Stimulated activated CD4-positive, alpha-beta T cell treated with anti-CD3 and anti-CD28 coated beads, Interleukin-4, amount 100 ng/mL, for 24 hours (primary cell): Measurements from ENCODE around the gene BLVRA.

Experiments
- DNase-seq: peaks from one replicate; pipeline ENCODE4 v3.0.0-alpha.2; 2020

The BLVRA gene

DNA sequence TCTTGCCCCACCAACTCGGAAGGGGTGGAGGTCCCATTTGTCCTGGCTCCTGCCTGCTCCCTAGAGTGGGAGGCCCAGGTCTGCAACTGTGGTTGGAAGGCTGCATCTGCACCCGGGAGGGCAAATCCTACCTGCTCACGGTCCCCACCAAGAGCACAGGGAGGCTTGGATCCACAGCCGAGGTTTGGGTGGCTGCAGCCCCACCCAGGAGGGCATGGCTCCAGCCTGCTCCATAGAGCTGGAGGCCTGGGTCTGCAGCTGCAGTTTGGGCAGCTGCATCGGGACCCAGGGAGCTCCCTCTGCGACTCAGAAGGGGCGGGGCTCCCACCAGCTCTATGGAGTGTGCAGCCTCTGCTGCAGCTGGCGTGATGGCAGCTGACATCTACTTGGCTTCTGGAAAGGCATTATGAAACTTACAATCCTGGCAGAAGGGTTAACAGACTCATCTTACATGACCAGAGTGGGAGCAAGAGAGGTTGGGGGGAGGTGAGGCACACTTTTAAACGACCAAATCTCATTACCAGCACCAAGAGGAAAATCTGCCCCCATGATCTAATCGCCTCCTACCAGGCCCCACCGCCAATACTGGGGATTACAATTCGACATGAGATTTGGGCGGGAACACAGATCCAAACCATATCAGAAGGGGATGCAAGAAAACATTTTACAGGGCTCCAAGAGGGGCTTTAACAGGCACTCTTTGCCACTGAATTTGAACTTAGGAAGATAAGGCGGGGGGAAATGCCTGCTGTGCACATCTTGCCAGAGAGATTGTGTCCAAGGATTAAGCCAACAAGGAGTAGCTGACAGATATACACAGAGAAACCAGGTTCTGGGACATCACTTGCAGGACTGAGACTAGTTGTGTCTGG lies 8.2 kb upstream of the BLVRA start:
- no peak for DNase-seq

DNA sequence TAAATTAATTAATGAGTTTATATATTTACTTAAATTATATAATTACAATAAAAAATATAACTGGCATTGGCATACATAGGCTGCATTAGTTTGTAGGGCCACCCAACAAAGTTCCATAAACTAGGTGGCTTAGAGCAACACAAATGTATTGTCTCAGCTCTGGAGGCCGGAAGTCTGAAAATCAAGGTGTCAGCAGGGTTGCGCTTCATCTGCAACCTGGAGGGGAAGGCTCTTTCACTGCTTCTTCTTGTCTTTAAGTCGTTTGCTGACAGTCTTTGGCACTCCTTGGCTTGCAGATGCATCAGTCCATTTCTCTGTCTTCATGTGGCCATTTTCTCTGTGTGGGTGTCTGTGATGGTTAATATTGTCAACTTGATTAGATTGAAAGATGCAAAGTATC lies 6.1 kb upstream of the BLVRA start:
- no peak for DNase-seq

DNA sequence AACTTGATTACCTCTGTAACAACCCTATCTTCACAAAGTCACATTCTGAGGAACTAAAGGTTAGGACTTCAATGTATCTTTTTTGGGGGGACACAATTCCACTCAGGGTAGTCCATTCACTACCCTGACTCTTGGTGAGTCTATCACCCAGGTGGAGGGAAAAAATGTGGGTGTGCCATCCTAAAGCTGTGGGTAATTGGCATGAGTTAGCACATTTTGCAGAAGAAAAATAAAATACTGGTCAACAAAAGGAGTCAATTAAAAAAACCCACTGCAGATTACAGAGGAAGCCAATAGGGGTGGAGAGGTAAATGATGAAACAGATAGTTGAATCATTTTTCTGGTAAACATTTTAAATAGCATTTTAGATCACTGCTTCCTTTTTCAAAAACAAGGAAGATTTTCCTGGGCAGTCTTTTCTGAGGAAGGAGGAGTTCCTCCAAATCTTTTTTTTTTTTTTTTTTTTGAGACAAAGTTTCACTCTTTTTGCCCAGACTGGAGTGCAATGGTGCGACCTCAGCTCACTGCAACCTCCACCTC lies 5.1 kb upstream of the BLVRA start:
- DNase-seq: no peak

DNA sequence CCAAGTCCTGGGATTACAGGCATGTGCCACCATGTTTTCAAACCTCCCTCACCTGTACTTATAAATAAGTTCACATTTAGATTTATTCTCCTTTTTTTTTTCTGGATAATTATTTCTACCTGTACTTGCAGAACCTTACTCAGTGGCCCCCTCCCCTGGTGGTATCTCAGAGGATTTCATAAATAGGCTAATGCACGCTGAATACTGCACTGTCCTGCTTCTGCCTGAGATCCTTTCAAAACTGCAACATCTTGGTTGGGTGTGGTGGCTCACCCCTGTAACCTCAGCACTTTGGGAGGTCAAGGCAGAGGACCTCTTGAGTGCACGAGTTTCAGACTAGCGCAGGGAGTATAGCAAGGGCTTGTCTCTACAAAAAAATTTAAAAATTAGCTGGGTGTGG lies 4.6 kb upstream of the BLVRA start:
- no peak for DNase-seq

DNA sequence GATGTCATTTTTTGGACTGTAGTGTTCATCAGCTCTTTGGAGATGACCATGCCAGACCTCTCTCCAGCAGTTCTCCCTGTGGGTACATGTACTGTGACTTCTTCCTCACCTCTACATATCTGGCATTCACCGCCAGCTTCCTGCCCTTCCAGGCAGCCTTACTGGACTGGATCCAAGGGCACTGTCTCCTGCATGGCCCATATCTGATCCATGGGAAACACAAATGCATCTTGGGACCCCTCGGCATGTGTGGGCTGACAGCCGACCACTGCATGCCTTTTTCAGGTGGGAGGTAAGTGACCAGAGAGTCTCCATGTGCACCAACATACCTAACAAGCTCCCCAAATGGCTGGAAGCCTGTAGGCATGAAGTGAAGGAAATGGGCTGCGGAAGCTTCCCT lies 3.9 kb upstream of the BLVRA start:
- DNase-seq: no peak

DNA sequence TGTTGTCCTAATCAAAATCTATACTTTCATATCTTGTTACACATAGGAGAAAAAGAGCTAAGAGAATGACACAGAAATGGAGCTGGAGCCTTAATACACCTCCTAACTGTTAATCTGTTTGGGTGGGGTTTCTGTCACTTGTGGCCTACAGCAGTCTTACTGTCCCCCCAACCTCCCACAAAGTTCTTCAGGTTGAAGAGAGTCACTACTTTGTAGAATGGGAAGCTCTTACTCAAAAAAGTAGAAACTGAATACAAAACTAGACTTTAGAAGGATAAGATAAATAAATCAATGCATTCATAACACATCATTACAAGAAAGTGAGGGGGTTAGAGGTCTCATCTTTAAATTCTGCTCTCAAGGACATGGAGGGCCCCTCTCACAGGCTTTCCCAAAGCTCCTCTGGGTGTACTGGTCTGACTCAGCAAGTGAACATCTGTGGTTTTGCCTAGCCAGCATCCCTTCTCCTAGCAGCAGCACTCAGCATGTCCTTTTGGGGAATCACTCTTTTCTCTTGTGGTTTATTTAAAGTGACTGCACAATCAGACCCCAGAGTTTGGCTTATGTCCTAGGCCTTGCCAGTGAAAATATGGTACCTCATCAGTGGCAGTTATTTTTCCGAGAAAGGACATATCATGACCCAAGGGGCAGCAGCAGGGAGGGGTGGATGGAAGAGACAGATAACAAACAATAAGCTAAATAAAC lies 2.0 kb upstream of the BLVRA start:
- no peak for DNase-seq

DNA sequence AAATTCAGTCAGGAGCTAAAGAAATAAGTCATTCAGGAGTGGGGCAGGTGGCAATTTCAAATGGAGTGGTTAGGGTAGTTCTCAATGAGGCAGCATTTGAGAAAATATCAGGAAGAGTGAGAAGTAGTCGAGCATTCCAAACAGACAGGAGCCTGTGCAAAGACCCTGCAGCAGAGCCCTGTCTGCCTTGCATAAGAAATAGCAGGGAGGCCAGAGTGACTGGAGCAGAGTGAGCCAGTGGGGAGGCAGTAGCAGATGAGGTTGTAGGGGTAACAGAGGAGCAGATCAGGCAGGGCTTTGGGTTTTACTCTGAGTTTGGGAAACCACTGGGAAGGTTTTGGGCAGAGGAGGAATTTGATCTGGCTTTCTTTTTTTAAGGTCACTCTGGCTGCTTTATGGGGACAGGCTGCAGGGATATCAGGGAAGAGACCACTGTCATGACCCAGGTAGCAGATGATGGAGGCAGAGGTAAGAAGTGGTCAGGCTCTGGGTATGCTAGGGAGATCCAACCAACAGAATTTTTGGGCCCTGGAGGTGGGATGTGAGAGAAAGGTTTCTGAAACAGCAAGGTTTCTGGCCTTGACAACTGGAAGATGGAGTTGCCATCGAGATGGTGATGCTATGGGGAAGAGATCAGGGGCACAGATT lies 1.3 kb upstream of the BLVRA start:
- no peak for DNase-seq

DNA sequence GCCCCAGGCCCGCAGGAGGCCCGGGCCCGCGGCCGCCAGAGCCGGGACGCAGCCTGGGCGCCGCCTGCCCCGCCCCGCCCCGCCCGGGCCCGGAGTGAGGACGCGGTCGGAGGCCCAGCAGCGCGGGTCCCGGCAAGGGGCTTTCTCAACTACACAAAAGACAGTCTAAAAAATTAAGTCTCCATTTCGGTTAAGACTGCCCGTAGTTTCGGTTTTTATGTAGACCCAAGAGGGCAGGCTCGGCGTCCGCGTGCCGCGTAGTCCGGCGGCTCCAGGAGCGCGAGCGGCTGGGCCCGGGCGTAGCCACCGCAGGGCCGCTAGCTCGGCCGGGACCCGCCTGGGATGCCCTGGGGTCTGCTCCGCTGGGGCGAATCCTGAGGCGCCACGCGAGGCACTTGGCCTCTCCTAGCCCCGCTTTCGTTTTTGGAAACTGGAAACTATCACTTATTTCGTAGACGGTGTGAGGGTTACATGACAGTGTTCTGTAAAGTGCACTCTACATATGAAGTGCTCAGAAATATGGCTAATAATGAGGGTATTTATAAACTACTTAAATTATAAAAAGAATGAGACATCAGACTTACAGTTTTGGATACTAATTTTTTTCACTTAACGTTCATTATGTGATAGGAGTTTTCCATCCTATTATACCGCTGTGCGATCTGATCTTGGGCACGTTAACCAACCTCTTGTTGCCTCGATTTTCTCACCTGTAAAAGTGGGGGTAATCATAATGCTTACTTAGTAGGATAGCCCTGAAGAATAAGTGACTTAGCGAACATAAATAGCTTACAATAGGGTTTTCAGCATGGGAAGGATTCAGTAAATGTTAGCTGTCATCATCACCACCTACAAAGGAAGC lies 573 bp downstream of the BLVRA start:
- peak; percentile 49 for DNase-seq

DNA sequence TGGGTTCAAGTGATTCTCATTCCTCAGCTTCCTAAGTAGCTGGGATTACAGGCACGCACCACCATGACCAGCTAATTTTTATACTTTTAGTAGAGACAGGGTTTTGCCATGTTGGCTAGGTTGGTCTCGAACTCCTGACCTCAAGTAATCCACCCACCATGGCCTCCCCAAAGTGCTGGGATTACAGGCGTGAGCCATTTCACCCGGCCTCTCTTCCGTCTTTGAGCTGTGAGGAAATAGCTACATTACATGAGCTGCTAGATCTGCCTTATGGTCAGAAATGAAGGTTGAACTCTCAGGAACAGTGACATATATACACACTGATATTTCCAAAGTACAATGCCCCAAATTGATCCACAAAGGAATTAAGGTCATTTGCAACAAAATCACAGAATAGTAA lies 2.4 kb downstream of the BLVRA start:
- DNase-seq: no peak

DNA sequence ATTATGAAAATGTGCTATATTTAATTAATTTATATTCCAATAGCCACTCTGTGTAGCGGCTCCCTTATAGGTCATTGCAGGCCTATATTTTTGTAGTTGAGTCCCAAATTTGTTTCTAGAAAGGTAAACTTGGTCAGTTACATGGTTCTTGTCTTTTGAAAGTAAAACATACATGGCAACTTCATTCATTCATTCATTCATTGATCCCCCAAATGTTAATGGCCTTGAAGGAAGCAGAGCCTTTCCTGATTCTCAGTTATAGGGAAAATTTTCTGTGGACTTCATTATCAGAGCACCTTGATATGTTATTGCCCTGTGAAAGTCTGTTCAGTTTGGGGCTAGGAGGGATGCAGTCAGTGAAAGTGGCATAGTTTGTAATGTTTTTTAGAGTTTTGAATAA lies 2.9 kb downstream of the BLVRA start:
- DNase-seq: no peak

DNA sequence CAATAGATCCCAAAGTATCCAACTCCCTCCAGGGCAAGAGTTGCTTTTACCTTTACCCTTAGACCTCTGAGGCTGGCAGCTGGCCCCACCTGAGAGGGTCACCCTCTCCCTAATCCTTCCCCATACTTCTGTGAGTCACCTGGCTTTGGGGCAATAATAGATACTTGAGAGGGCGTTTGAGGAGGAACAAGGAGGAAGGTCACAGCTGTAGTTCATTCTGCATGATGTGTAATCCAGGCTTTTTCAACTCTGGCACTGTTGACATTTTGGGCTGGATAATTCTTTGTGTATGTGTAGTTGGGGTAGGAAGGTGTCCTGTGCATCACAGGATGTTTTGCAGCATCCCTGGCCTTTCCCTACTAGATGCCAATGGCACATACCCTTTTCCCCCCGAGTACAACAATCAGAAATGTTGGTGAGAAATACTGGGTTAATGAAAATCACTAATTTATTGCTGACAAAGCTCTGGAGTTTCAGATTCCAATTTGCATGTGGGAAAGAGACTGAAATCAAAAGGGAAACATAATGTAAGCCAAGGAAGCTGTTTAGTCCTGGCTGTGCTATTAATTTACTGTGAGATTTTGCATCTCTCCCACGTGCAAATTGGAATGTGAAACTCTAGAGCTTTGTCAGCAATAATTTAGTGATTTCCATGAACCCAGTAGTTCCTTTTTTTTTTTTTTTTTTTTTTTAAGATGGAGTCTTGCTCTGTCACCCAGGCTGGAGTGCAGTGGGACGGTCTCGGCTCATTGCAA lies 3.6 kb downstream of the BLVRA start:
- no peak for DNase-seq

DNA sequence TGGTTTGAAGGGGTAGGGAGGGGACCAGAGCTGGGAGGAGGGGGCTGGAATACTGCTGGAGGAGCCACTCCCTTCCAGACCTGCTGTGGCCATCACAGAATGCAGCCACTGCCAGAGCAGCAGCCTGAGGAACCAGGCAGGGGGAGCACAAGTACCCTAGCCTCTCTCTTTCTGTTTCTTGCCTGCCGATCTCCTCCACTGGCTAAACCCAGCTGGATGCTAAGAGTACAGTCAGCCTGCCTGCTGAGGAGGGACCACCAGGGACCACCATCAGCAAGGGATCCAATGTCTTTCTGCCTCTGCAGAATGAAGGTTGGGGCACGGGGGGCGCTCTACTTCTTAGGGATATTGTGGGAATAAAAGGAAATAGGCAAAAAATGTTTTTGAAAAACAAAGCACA lies 4.7 kb downstream of the BLVRA start:
- DNase-seq: no peak

DNA sequence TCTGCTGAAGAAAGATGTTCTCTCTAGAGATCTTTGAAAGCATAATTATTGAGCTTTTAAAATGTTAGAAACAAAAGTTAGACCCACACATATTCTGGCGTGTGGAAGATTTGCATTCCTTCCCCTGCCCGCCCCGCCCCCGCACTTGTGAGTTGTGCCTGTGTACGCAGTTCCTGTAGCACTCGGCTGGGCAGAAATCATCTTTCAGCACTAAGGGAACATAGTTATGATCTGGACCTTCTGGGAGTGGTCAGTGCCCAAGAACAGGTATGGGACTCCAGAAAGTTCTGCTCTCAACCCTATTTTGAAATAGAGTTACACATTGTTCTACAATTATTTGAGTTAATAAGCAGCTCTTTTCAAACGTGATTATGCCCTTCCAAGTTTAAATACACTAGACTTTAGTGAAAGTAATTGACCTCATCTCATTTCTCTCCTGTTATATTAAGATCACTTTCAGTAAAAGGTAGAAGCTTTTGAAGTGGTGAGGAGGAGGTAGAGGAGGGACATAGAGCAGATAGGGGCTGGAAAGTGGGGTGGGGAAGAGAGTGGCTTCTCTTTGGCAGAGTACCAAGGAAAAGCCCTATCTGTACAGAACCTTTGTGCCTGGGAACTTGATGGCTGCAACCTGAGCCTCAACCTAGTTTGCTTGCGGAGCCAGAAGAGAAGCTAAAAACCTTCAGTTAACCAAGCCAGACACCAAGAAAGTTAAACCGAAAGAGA lies 5.7 kb downstream of the BLVRA start:
- peak; percentile 43 for DNase-seq

DNA sequence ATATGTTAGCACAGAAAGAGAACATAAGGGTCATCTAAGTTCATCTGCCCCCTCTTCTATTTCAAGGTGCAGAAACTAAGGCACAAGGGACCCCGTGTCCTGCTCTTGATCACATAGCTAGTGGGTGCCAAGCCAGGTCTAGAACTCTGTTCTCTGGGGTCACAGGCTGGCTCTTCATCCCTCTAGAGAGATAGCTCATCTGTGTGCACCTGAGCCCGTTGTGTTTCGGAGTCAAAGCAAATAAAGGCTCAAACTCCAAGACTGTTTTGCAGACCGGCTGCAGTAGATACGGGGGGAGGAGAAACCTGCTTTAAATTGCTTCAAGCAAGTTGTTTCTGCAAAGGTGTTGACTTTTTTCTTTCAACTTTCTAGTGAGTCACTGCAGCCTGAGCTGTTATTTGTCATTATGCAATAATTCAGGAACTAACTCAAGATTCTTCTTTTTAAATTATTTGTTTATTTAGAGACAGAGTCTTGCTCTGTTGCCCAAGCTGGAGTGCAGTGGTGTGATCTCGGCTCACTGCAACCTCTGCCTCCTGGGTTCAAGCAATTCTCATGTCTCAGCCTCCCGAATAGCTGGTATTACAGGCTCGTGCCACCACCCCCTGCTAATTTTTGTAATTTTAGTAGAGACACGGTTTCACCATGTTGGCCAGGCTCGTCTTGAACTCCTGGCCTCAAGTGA lies 6.5 kb downstream of the BLVRA start:
- DNase-seq: no peak

DNA sequence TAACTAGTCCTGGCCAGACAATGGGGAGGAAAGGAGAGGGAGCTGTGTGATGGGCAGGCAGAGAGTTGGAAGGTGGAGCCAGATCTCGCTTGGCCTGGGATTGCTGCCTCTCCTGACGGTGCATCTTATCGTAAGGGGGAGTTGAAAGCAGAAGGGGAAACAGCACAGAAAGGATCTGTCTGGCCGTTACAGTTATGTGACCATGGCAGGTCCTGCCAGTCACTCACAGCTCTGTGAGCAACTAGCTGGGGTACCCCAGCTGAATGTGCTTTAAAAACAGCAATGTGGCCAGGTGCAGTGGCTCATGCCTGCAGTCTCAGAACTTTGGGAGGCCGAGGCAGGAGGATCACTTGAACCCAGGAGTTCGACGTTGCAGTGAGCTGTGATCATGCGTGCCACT lies 8.1 kb downstream of the BLVRA start:
- no peak for DNase-seq

DNA sequence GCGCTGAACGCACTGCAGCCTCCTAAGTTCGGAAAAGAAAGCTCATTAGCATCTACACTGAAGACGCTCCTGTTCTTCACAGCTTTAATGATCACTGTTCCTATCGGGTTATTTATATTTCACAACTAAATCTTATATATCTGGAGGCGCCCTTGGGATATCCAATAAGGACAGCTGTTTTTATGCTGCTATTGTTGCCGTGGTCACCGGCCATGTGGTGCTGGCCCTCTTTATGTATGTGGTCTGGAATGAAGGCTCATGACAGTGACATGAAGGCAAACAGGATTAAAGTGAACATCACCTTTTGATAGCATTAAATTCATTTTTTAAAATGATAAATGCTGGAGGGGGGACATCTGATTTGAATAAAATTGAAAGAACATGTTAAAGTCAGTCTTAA lies 8.8 kb downstream of the BLVRA start:
- DNase-seq: no peak

DNA sequence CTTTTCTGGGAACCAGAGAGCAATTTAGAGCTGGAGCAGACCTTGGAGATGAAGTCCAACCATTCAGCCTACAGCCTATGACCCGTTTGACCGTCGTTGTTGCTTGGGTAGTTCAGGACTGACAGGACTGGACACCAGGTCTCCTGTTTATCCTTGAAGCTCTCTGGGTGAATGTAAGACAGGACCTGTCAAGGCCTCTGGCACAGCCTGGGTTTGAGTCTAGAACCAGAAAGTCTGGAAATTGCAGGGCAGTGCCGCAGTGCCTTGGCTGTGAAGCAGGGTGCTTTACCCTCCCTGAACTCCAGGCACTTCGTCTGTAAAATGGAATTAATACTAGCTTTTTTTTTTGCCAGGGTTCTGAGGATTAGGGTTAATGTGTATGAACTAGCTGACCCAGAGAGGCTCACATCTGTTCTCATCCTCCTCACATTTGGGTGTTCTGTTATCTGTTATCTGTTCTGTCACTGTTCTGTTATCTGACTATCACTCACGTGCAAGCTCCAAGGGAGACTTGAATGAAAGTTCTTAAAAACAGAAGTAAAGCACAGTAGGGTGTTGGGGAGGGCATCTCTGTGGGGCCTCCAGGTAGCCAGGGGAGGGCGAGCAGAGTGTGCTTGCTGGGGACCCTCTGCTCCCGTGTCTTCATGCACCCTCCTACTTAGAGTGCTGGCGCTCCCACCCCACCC lies 9.9 kb downstream of the BLVRA start:
- no peak for DNase-seq

DNA sequence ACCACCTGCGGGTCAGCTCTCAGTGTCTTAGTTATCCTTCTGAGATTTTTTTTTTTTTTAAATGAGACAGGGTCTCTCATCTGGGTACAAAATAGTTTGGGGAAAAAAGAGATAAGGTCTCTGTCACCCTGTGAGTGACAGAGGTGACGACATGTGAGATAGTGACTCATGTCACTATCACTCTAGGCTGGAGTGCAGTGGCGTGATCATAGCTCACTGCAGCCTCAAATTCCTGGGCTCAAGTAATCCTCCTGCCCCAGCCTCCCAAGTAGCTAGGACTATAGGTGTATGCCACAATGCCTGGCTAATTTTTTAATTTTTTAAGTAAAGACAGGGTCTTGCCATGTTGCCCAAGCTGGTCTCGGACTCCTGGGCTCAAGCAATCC lies 10.4 kb downstream of the BLVRA start:
- no peak for DNase-seq

DNA sequence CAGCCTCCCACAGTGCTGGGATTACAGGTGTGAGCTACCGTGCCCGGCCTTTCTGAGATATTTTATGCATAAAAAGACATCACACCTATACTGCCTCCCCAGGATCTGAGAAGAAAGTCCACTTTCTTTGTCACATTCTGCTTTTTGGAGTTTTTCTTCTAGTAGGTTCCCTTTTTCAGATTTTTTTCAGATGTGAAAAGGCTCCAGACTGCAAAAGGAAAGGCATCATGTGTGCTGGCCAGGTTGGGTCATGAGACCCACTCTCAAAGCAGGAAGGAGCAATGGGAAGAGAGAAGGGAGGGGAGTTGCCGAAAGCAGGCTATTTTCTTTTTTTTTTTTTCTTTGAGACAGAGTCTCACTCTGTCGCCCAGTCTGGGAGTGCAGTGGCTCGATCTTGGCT lies 10.8 kb downstream of the BLVRA start:
- DNase-seq: no peak
